HG03571 (cell line): ENCODE measurements around the gene CACNG6.

Experiments used
- ATAC-seq: cut with Tn5 transposase; IDR thresholded peaks from one replicate; pipeline ENCODE4 v1.9.1; 2021; ENCODE audit not compliant: unreplicated experiment

The CACNG6 gene

GRCh38 chr19:54041969-54042606, 50.7 kb downstream of the CACNG6 start:
- ATAC-seq: no peak

- ATAC-seq: no peak
Observed at GRCh38 chr19:54042989-54043388, 51.6 kb downstream of the CACNG6 start.

GRCh38 chr19:54045771-54046170, 54.3 kb downstream of the CACNG6 start:
- no peak for ATAC-seq

- no peak for ATAC-seq
Observed at GRCh38 chr19:54047616-54048015, 56.2 kb downstream of the CACNG6 start.
